ENCODE measurements around the gene NADK. TPM values are rescaled to one million over a fixed set of nuclear protein-coding genes. Genes with fewer than 3 reads are reported as not detected.

NADK gene
- total RNA-seq, 1 donor from 2014 or later, result 37.8 TPM

- no peak overlapping the region for H3K9ac ChIP-seq
- Mint-ChIP-seq H3K4me3 (no peak overlapping the region), H3K27me3 (ENCODE audit: insufficient read depth, low read depth) (peaks cover 4% of the 10 kb centered on the region), H3K27ac (no peak overlapping the region), H3K4me1 (peaks cover 2% of the 10 kb centered on the region), H3K36me3 (peaks cover 9% of the 10 kb centered on the region), H3K9me3 (no peaks in the 10 kb centered on the region)
- H3K4me2 ChIP-seq, result no peak overlapping the region
- H3K27ac ChIP-seq, result no peak overlapping the region
- peaks cover 12% of the 10 kb centered on the region for H4K20me1 ChIP-seq (ENCODE audit: low read depth)
- H3K27me3 ChIP-seq, result no peaks in the 10 kb centered on the region
- H3K4me1 ChIP-seq, result no peaks in the 10 kb centered on the region
- DNase-seq (ENCODE audit: low spot score), result no peak
- H3K9me3 ChIP-seq (ENCODE audit: low read depth), result no peaks in the 10 kb centered on the region
- no peaks in the 10 kb centered on the region for H3K79me2 ChIP-seq (ENCODE audit: low read depth)
- TF ChIP-seq EZH2 (IDR thresholded peaks at IDR 0.05) (no peak), EZH2phosphoT487 (IDR thresholded peaks at IDR 0.05) (no peak), CTCF (IDR thresholded peaks at IDR 0.05) (no peak)
- no peaks in the 10 kb centered on the region for H3F3A ChIP-seq (ENCODE audit: low read depth)
- H3K4me3 ChIP-seq, result no peak overlapping the region
- no peaks in the 10 kb centered on the region for H3K36me3 ChIP-seq
- no peak overlapping the region for H2AFZ ChIP-seq (replicated peaks)
Observed at GRCh38 chr1:1755852-1756251, 22.4 kb downstream of the NADK start.

DNA sequence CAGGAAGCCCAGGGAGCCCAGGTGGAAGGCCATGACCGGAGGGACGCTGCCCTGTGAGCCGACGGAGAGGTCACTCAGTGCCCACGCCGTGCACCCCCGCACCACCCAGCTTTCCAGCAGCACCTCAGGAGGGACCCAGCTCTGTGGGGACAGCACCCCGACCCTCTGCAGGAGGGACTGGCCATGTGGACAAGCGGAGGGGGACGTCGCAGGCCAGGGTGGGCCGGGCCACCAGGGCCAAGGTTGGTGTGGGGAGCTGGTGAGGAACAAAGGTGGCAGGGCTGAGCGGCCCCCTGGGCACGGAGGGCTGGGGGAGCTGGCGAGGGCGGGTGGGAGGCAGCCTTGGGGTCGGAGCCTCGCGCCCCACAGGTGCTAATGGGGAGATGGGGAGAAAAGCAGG lies 22.8 kb downstream of the NADK start:
- Histone ChIP-seq H3K9me3 (ENCODE audit: low read depth) (no peaks in the 10 kb centered on the region), H3K4me2 (no peak overlapping the region), H2AFZ (replicated peaks) (no peak overlapping the region), H3K27ac (no peak overlapping the region), H3K27me3 (no peaks in the 10 kb centered on the region), H3K36me3 (no peaks in the 10 kb centered on the region), H3K4me1 (no peaks in the 10 kb centered on the region), H3K9ac (no peak overlapping the region), H3K79me2 (ENCODE audit: low read depth) (no peaks in the 10 kb centered on the region), H3K4me3 (no peak overlapping the region), H3F3A (ENCODE audit: low read depth) (no peaks in the 10 kb centered on the region), H4K20me1 (ENCODE audit: low read depth) (peaks cover 12% of the 10 kb centered on the region)
- DNase-seq (ENCODE audit: low spot score), result no peak
- H3K36me3 Mint-ChIP-seq, result peaks cover 9% of the 10 kb centered on the region
- peaks cover 4% of the 10 kb centered on the region for H3K27me3 Mint-ChIP-seq (ENCODE audit: insufficient read depth, low read depth)
- TF ChIP-seq EZH2 (IDR thresholded peaks at IDR 0.05), result no peak
- no peak for TF ChIP-seq CTCF (IDR thresholded peaks at IDR 0.05)
- no peak for TF ChIP-seq EZH2phosphoT487 (IDR thresholded peaks at IDR 0.05)
- no peak overlapping the region for H3K27ac Mint-ChIP-seq
- H3K9me3 Mint-ChIP-seq, result no peaks in the 10 kb centered on the region
- peaks cover 2% of the 10 kb centered on the region for H3K4me1 Mint-ChIP-seq
- no peak overlapping the region for H3K4me3 Mint-ChIP-seq

GRCh38 chr1:1754051-1754815 lies 24.0 kb downstream of the NADK start:
- peaks cover 4% of the 10 kb centered on the region for H3K27me3 Mint-ChIP-seq (ENCODE audit: insufficient read depth, low read depth)
- peaks cover 2% of the 10 kb centered on the region for H3K4me1 Mint-ChIP-seq
- TF ChIP-seq EZH2phosphoT487 (IDR thresholded peaks at IDR 0.05) (no peak), CTCF (IDR thresholded peaks at IDR 0.05) (no peak), EZH2 (IDR thresholded peaks at IDR 0.05) (no peak)
- Histone ChIP-seq H3K4me3 (no peak overlapping the region), H4K20me1 (ENCODE audit: low read depth) (peaks cover 11% of the 10 kb centered on the region), H3K27ac (no peak overlapping the region), H3F3A (ENCODE audit: low read depth) (no peaks in the 10 kb centered on the region), H3K36me3 (no peaks in the 10 kb centered on the region), H3K9ac (no peak overlapping the region), H3K27me3 (no peaks in the 10 kb centered on the region), H3K9me3 (ENCODE audit: low read depth) (no peaks in the 10 kb centered on the region), H2AFZ (replicated peaks) (no peak overlapping the region), H3K4me2 (no peak overlapping the region), H3K4me1 (no peaks in the 10 kb centered on the region), H3K79me2 (ENCODE audit: low read depth) (no peaks in the 10 kb centered on the region)
- H3K4me3 Mint-ChIP-seq, result no peak overlapping the region
- no peak overlapping the region for H3K27ac Mint-ChIP-seq
- no peaks in the 10 kb centered on the region for H3K9me3 Mint-ChIP-seq
- no peak for DNase-seq (ENCODE audit: low spot score)
- H3K36me3 Mint-ChIP-seq, result peaks cover 9% of the 10 kb centered on the region
